Astrocyte (in vitro differentiated cells and primary cell): Measurements from ENCODE around the gene SH3PXD2B. TPM values are rescaled to one million over a fixed set of nuclear protein-coding genes. Genes with fewer than 3 reads are reported as not detected.

Source experiments
- DNase-seq: peaks from one replicate; pipeline ENCODE4 v3.0.0-alpha.2; 2010; ENCODE audit warnings: low read depth
- FAIRE-seq: peaks from 2 replicates; lab custom pipeline; 2011; peaks lifted over from hg19 to GRCh38; lab: Jason Lieb, UNC
- H2AFZ ChIP-seq: 2 replicates; pipeline ENCODE4 v1.6.0; 2012; ENCODE audit warnings: low read depth, low read length, inconsistent platforms
- H3K27ac ChIP-seq: 2 replicates; pipeline ENCODE4 v1.5.1; 2011; ENCODE audit warnings: low read depth, low read length, inconsistent platforms
- H3K27me3 ChIP-seq: 2 replicates; pipeline ENCODE4 v1.6.0; 2011; ENCODE audit warnings: low read length, inconsistent platforms; ENCODE audit not compliant: insufficient read depth
- H3K36me3 ChIP-seq: 2 replicates; pipeline ENCODE4 v1.5.1; 2011; ENCODE audit warnings: low read length, inconsistent platforms; ENCODE audit not compliant: insufficient read depth
- H3K4me1 ChIP-seq: 2 replicates; pipeline ENCODE4 v1.5.1; 2011; ENCODE audit warnings: low read length, inconsistent platforms; ENCODE audit not compliant: insufficient read depth
- H3K4me2 ChIP-seq: 2 replicates; pipeline ENCODE4 v1.6.0; 2012; ENCODE audit warnings: low read length, inconsistent platforms
- H3K4me3 ChIP-seq: 2 replicates; pipeline ENCODE4 v1.5.1; 2011; ENCODE audit warnings: low read depth, mild to moderate bottlenecking, low read length, inconsistent platforms; ENCODE audit not compliant: insufficient read depth
- H3K79me2 ChIP-seq: 2 replicates; pipeline ENCODE4 v1.6.0; 2012; ENCODE audit warnings: mild to moderate bottlenecking, low read length, inconsistent platforms; ENCODE audit not compliant: insufficient read depth
- H3K9ac ChIP-seq: 2 replicates; pipeline ENCODE4 v1.6.0; 2012; ENCODE audit warnings: mild to moderate bottlenecking, low read length, inconsistent platforms
- H3K9me3 ChIP-seq: 2 replicates; pipeline ENCODE4 v1.5.1; 2012; ENCODE audit warnings: low read depth, mild to moderate bottlenecking, low read length, inconsistent platforms; ENCODE audit not compliant: insufficient read depth
- H4K20me1 ChIP-seq: 2 replicates; pipeline ENCODE4 v1.6.0; 2012; ENCODE audit warnings: low read length, inconsistent platforms; ENCODE audit not compliant: insufficient read depth
- H3K27ac Mint-ChIP-seq: one replicate; pipeline ENCODE4 v1.8.0; 2021; ENCODE audit warnings: mild to moderate bottlenecking, mixed read lengths; ENCODE audit not compliant: unreplicated experiment
- H3K27me3 Mint-ChIP-seq: one replicate; pipeline ENCODE4 v1.8.0; 2021; ENCODE audit warnings: low read depth, mixed read lengths; ENCODE audit not compliant: unreplicated experiment
- H3K36me3 Mint-ChIP-seq: one replicate; pipeline ENCODE4 v1.8.0; 2021; ENCODE audit warnings: low read depth, mixed read lengths; ENCODE audit not compliant: unreplicated experiment
- H3K4me1 Mint-ChIP-seq: one replicate; pipeline ENCODE4 v1.8.0; 2021; ENCODE audit warnings: low read depth, mixed read lengths; ENCODE audit not compliant: unreplicated experiment
- H3K4me3 Mint-ChIP-seq: one replicate; pipeline ENCODE4 v1.8.0; 2021; ENCODE audit warnings: mild to moderate bottlenecking, moderate library complexity, mixed read lengths; ENCODE audit not compliant: unreplicated experiment
- H3K9me3 Mint-ChIP-seq: one replicate; pipeline ENCODE4 v1.8.0; 2021; ENCODE audit warnings: mild to moderate bottlenecking, mixed read lengths; ENCODE audit not compliant: unreplicated experiment
- EZH2 ChIP-seq: IDR thresholded peaks from 2 replicates; pipeline ENCODE4 v1.6.1; 2012; ENCODE audit warnings: mild to moderate bottlenecking, low read length, inconsistent platforms; ENCODE audit not compliant: insufficient read depth
- total RNA-seq: library from RNA; stranded (reverse); gene quantifications from 2 replicates; pipeline ENCODE4 v1.2.1, GENCODE V29; 2021
- TF ChIP-seq, protein P1 (sequence below): IDR thresholded peaks from 2 replicates; pipeline ENCODE4 v1.5.1; 2011; ENCODE audit warnings: low read depth, mild to moderate bottlenecking, inconsistent platforms, low read length, moderate library complexity; ENCODE audit not compliant: insufficient read depth

Gene SH3PXD2B
- total RNA-seq, 1 donor from 2014 or later: 66.0 TPM

GRCh38 chr5:172396220-172396619 lies 58.1 kb downstream of the SH3PXD2B start:
- H3K36me3 ChIP-seq: peaks cover 17% of the 10 kb centered on the region

DNA sequence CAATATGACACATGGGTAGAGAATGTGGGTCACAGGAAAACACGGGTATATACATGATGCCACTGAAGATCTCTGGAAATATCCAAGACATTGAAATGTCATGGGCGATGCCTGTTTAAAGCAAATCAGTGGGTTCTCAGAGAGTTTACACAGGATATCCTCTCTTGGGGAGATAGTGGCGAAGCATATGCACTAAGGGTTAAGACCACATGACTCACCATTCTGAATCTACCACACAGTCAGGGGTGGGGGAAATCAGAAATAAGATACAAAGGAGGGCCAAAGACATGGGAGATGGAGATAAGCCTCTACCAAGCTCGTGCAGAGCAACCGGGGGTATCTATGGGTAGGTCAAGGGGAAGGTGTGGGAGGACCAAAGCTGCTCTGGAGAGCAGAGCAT lies 58.8 kb downstream of the SH3PXD2B start:
- H3K9me3 ChIP-seq: no peaks in the 10 kb centered on the region
- H3K4me3 ChIP-seq: no peak overlapping the region
- H3K36me3 Mint-ChIP-seq: peaks cover 54% of the 10 kb centered on the region
- peaks cover 14% of the 10 kb centered on the region for H3K4me1 ChIP-seq
- no peak overlapping the region for H3K9ac ChIP-seq
- peaks cover 17% of the 10 kb centered on the region for H3K36me3 ChIP-seq
- H3K4me3 Mint-ChIP-seq: no peak overlapping the region
- no peaks in the 10 kb centered on the region for H3K27me3 Mint-ChIP-seq
- H3K27me3 ChIP-seq: no peaks in the 10 kb centered on the region
- no peak overlapping the region for H2AFZ ChIP-seq
- peaks cover 26% of the 10 kb centered on the region for H4K20me1 ChIP-seq
- no peaks in the 10 kb centered on the region for H3K79me2 ChIP-seq
- DNase-seq (no peak), FAIRE-seq (no peak)
- H3K27ac ChIP-seq: no peak overlapping the region
- peak overlapping the region; percentile 38 for H3K4me2 ChIP-seq
- H3K4me1 Mint-ChIP-seq: peaks cover 7% of the 10 kb centered on the region
- TF ChIP-seq EZH2: no peak
- TF ChIP-seq, protein P1, sequence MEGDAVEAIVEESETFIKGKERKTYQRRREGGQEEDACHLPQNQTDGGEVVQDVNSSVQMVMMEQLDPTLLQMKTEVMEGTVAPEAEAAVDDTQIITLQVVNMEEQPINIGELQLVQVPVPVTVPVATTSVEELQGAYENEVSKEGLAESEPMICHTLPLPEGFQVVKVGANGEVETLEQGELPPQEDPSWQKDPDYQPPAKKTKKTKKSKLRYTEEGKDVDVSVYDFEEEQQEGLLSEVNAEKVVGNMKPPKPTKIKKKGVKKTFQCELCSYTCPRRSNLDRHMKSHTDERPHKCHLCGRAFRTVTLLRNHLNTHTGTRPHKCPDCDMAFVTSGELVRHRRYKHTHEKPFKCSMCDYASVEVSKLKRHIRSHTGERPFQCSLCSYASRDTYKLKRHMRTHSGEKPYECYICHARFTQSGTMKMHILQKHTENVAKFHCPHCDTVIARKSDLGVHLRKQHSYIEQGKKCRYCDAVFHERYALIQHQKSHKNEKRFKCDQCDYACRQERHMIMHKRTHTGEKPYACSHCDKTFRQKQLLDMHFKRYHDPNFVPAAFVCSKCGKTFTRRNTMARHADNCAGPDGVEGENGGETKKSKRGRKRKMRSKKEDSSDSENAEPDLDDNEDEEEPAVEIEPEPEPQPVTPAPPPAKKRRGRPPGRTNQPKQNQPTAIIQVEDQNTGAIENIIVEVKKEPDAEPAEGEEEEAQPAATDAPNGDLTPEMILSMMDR: no peak
- H3K9me3 Mint-ChIP-seq: peaks cover 7% of the 10 kb centered on the region
- H3K27ac Mint-ChIP-seq: no peak overlapping the region

More at GRCh38 chr5:172396220-172396619, 58.1 kb downstream of the SH3PXD2B start:
- H2AFZ ChIP-seq: no peak overlapping the region
- H3K27me3 Mint-ChIP-seq: no peaks in the 10 kb centered on the region
- H3K27me3 ChIP-seq: no peaks in the 10 kb centered on the region
- H3K9ac ChIP-seq: no peak overlapping the region
- H3K4me3 ChIP-seq: no peak overlapping the region
- H3K36me3 Mint-ChIP-seq: peaks cover 53% of the 10 kb centered on the region
- H3K4me1 ChIP-seq: peaks cover 16% of the 10 kb centered on the region
- no peak for TF ChIP-seq EZH2
- TF ChIP-seq, protein P1: no peak
- H3K4me2 ChIP-seq: no peak overlapping the region
- H3K4me3 Mint-ChIP-seq: no peak overlapping the region
- peaks cover 7% of the 10 kb centered on the region for H3K9me3 Mint-ChIP-seq
- no peak overlapping the region for H3K27ac Mint-ChIP-seq
- peaks cover 7% of the 10 kb centered on the region for H3K4me1 Mint-ChIP-seq
- peaks cover 26% of the 10 kb centered on the region for H4K20me1 ChIP-seq
- H3K9me3 ChIP-seq: no peaks in the 10 kb centered on the region
- no peak for FAIRE-seq
- H3K27ac ChIP-seq: no peak overlapping the region
- no peak for DNase-seq
- H3K79me2 ChIP-seq: no peaks in the 10 kb centered on the region

DNA sequence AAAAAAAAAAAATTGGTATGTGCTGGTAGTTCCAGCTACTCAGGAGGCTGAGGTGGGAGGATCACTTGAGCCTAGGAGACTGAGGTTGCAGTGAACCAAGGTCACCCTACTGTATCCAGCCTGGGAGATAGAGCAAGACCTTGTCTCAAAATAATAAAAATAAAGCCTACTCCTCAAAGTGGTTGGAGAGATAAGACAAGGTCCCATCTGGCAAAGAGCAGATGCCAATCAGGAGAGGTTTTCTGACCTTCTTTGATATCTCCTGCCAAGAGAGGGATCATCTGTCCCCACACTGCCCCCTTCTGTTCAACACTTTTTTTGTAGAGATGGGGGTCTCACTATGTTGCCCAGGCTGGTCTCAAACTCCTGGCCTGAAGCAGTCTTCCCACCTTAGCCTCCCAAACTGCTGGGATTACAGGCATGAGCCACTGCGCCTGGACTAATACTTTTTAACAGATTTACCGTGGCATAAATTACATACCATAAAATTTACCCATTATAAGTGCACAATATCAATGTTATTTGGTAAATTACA lies 64.7 kb downstream of the SH3PXD2B start:
- H3K27ac ChIP-seq: no peak overlapping the region
- Mint-ChIP-seq H3K36me3 (peaks cover 38% of the 10 kb centered on the region), H3K4me3 (no peak overlapping the region), H3K27ac (no peak overlapping the region), H3K9me3 (peaks cover 2% of the 10 kb centered on the region), H3K4me1 (no peaks in the 10 kb centered on the region), H3K27me3 (no peaks in the 10 kb centered on the region)
- H4K20me1 ChIP-seq: peaks cover 30% of the 10 kb centered on the region
- FAIRE-seq: no peak
- no peak overlapping the region for H3K4me2 ChIP-seq
- TF ChIP-seq EZH2: no peak
- TF ChIP-seq, protein P1: no peak
- H3K36me3 ChIP-seq: peaks cover 21% of the 10 kb centered on the region
- H3K79me2 ChIP-seq: no peaks in the 10 kb centered on the region
- no peaks in the 10 kb centered on the region for H3K9me3 ChIP-seq
- no peaks in the 10 kb centered on the region for H3K27me3 ChIP-seq
- no peaks in the 10 kb centered on the region for H3K4me1 ChIP-seq
- no peak overlapping the region for H3K4me3 ChIP-seq
- H3K9ac ChIP-seq: no peak overlapping the region
- DNase-seq: no peak
- no peak overlapping the region for H2AFZ ChIP-seq
